Osteocyte (in vitro differentiated cells): ENCODE measurements around the gene TWSG1. TPM values are rescaled to one million over a fixed set of nuclear protein-coding genes. Genes with fewer than 3 reads are reported as not detected.
A peak's percentile ranks its signal among the peaks of the same experiment; 100 is the strongest.
"Not testable (repeated sequence)": the region's sequence is repeated elsewhere in the genome, so short reads cannot be mapped to it uniquely, and the experiment has no call there.

ENCODE experiments used
- DNase-seq: peaks from one replicate; pipeline ENCODE4 v3.0.0; 2021; ENCODE audit warnings: mixed read lengths; ENCODE audit not compliant: unreplicated experiment; ENCODE audit errors: extremely low spot score
- H3K27ac Mint-ChIP-seq: one replicate; pipeline ENCODE4 v1.8.0; 2021; ENCODE audit warnings: mild to moderate bottlenecking, mixed read lengths; ENCODE audit not compliant: unreplicated experiment
- H3K27me3 Mint-ChIP-seq: one replicate; pipeline ENCODE4 v1.8.0; 2021; ENCODE audit warnings: mixed read lengths; ENCODE audit not compliant: unreplicated experiment
- H3K36me3 Mint-ChIP-seq: one replicate; pipeline ENCODE4 v1.8.0; 2021; ENCODE audit warnings: mixed read lengths; ENCODE audit not compliant: unreplicated experiment
- H3K4me1 Mint-ChIP-seq: one replicate; pipeline ENCODE4 v1.8.0; 2021; ENCODE audit warnings: mixed read lengths; ENCODE audit not compliant: unreplicated experiment
- H3K4me3 Mint-ChIP-seq: one replicate; pipeline ENCODE4 v1.8.0; 2021; ENCODE audit warnings: mild to moderate bottlenecking, moderate library complexity, mixed read lengths; ENCODE audit not compliant: unreplicated experiment
- H3K9me3 Mint-ChIP-seq: one replicate; pipeline ENCODE4 v1.8.0; 2021; ENCODE audit warnings: mixed read lengths; ENCODE audit not compliant: unreplicated experiment
- total RNA-seq: library from RNA; stranded (reverse); gene quantifications from 2 replicates; pipeline ENCODE4 v1.2.1, GENCODE V29; 2021
- TF ChIP-seq, protein P1 (sequence below): fragments of 200-600 bp; sonication (generic); IDR thresholded peaks from 2 replicates; pipeline ENCODE4 v1.5.0; 2021; ENCODE audit warnings: antibody characterized with exemption, mild to moderate bottlenecking, moderate library complexity

TWSG1 gene
- total RNA-seq, 1 donor from 2014 or later = 69.8 TPM

DNA sequence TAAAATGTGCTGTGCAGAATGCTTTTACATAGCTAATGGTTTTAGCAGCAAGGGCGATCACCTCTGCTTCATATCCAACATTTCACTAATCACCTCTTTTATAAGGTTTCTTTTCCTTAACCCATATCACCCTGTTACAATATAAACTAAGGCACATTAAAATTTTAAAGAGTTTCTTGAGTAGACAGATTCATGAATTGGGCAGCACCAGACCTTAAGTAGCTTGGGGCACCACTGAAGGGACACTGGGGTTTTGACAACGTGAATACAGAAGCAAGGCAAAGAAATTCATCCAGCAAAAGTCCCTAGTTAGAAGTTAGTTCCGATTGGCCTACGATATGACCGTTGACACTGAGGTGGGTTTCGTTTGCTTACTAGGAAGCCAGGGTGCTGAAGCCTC lies 96.7 kb downstream of the TWSG1 start:
- no peaks in the 10 kb centered on the region for H3K27me3 Mint-ChIP-seq
- no peaks in the 10 kb centered on the region for H3K36me3 Mint-ChIP-seq
- H3K4me1 Mint-ChIP-seq = peaks cover 14% of the 10 kb centered on the region
- H3K27ac Mint-ChIP-seq = no peak overlapping the region
- peak; percentile 36 for DNase-seq
- no peaks in the 10 kb centered on the region for H3K9me3 Mint-ChIP-seq
- H3K4me3 Mint-ChIP-seq = no peak overlapping the region
- TF ChIP-seq, protein P1, sequence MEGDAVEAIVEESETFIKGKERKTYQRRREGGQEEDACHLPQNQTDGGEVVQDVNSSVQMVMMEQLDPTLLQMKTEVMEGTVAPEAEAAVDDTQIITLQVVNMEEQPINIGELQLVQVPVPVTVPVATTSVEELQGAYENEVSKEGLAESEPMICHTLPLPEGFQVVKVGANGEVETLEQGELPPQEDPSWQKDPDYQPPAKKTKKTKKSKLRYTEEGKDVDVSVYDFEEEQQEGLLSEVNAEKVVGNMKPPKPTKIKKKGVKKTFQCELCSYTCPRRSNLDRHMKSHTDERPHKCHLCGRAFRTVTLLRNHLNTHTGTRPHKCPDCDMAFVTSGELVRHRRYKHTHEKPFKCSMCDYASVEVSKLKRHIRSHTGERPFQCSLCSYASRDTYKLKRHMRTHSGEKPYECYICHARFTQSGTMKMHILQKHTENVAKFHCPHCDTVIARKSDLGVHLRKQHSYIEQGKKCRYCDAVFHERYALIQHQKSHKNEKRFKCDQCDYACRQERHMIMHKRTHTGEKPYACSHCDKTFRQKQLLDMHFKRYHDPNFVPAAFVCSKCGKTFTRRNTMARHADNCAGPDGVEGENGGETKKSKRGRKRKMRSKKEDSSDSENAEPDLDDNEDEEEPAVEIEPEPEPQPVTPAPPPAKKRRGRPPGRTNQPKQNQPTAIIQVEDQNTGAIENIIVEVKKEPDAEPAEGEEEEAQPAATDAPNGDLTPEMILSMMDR = no peak

DNA sequence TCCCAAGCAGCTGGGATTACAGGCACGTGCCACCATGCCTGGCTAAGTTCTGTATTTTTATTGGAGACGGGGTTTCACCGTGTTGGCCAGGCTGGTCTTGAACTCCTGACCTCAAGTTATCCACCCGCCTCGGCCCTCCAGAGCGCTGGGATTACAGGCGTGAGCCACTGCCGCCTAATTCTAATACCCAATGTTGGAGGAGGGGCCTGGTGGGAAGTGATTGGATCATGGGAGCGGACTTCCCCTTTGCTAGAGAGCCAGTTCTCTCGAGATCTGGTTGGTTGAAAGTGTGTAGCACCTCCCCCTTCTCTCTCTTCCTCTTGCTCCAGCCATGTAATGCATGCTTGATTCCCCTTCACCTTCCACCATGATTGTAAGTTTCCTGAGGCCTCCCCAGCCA lies 98.5 kb downstream of the TWSG1 start:
- not testable (repeated sequence) for H3K27ac Mint-ChIP-seq, H3K9me3 Mint-ChIP-seq, H3K4me3 Mint-ChIP-seq, H3K27me3 Mint-ChIP-seq, H3K36me3 Mint-ChIP-seq
- H3K4me1 Mint-ChIP-seq = peaks cover 20% of the 10 kb centered on the region
- DNase-seq = peak; percentile 49

DNA sequence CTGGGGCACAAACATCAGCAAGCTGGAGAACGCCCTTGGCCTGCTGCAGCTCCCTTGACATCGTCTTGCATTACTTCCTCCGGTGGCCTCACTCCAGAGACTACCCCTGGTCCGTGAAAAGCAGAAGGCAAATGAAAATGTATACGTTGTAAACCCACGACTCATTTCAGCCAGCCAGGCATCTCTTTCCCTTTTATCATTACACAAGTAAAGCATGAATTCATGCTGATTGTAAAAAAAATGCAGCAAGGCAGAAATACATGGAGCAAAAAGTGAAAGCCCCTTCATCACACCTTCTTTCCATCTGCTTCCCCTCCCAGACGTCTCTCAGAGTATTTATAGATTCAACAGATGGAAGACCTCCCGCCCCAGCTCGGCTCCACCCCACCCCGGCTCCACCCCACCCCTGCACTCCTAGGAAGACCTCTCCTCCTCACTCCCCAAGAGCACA lies 99.1 kb downstream of the TWSG1 start:
- TF ChIP-seq, protein P1 = no peak
- peak; percentile 38 for DNase-seq
- H3K4me1 Mint-ChIP-seq = peaks cover 20% of the 10 kb centered on the region
- H3K36me3 Mint-ChIP-seq = no peaks in the 10 kb centered on the region
- no peak overlapping the region for H3K4me3 Mint-ChIP-seq
- H3K27me3 Mint-ChIP-seq = no peaks in the 10 kb centered on the region
- no peaks in the 10 kb centered on the region for H3K9me3 Mint-ChIP-seq
- H3K27ac Mint-ChIP-seq = no peak overlapping the region

DNA sequence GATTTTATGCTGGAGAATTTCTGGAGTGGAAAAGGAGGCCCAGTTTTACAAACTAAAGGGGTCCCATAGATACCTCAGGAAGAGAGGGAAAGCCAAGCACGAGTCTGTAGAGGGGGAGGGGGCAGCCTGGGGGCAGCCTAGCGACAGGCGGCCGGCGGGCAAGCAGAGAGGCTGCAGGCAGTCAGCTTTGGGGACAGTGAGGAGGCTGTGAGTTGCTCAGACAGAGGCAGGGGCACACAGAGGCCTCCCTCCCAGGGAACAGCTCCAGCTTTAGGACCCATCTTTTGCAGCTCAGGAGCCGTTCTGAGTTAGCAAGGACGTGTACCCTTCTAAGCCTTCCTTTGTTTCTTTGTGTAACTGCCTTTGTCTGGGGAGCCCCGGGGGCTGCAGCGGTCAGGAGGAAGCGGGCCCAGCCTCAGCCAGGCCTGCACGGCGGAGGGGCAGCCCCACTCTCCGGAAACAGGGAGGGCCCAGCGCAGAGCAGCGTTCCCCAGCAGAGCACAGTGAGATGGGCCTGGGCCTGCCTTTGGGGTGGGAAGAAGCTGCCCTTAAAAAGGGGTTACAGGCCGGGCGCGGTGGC lies 99.6 kb downstream of the TWSG1 start:
- H3K4me1 Mint-ChIP-seq = peaks cover 20% of the 10 kb centered on the region
- H3K36me3 Mint-ChIP-seq = no peaks in the 10 kb centered on the region
- no peaks in the 10 kb centered on the region for H3K9me3 Mint-ChIP-seq
- H3K4me3 Mint-ChIP-seq = no peak overlapping the region
- no peaks in the 10 kb centered on the region for H3K27me3 Mint-ChIP-seq
- no peak overlapping the region for H3K27ac Mint-ChIP-seq
- TF ChIP-seq, protein P1 = no peak
- peak; percentile 80 for DNase-seq

DNA sequence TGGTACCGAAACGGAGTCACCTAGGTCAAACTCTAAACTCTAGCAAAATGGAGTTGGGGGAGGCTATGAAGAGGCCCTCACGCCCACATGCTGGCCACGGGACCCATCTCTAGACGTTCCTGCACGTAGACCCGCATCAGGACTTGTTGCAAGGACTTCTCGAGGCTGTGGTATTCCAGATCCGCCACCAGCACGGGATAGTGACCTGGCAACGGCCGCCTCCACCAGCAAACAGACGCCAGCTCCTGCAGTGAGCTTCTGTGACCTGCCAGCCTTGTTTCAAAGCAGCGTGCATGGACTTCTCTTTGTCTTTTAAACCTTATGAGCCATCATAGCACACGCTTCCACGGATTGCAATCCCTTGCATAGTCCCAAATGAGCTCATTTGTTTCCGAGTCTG lies 100.5 kb downstream of the TWSG1 start:
- TF ChIP-seq, protein P1 = no peak
- peak; percentile 72 for DNase-seq
- no peak overlapping the region for H3K27ac Mint-ChIP-seq
- H3K4me3 Mint-ChIP-seq = no peak overlapping the region
- no peaks in the 10 kb centered on the region for H3K9me3 Mint-ChIP-seq
- no peaks in the 10 kb centered on the region for H3K27me3 Mint-ChIP-seq
- peaks cover 20% of the 10 kb centered on the region for H3K4me1 Mint-ChIP-seq
- H3K36me3 Mint-ChIP-seq = no peaks in the 10 kb centered on the region
